NCI-H187 treated with DMSO at 0.1 percent for 48 hours (cell line): ENCODE measurements around the gene GLI3.

Source experiments
- DNase-seq: peaks from one replicate; lab custom pipeline; 2025; lab: John Stamatoyannopoulos, UW

The GLI3 gene

DNA sequence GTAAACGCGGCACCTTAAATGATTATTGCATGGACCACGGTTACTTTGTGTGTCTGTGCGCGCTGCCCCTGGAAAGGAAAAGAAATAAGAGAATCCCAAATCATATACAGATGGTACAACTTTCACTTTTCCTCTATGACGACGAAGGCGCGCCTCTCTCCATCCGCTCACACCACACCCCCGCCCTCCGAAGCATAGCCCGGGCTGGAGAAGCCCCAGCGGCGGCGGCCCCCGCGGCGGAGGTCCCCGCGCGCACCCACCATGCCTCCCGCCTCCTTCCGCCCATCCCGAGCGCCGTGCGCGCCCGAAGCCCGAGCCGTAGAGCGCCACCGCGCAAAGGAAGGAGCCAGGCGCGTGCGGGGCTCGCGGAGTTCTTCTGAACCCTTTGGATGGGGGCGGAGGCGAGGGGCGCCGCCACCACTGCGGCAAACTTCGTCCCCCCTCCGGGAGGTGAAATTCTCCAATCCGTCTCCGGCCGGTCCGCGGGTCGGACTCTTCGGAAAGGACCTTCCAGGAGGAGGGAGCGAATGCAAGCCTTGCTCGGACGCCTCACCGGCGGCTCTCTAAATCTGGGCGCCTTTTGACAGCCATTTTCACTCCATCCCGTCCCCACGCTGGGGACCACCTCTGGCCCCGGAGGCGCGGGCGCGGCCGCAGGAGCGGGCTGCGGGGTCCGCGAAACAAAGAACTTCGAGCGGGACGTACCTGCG lies 588 bp downstream of the GLI3 start:
- DNase-seq = no peak

DNA sequence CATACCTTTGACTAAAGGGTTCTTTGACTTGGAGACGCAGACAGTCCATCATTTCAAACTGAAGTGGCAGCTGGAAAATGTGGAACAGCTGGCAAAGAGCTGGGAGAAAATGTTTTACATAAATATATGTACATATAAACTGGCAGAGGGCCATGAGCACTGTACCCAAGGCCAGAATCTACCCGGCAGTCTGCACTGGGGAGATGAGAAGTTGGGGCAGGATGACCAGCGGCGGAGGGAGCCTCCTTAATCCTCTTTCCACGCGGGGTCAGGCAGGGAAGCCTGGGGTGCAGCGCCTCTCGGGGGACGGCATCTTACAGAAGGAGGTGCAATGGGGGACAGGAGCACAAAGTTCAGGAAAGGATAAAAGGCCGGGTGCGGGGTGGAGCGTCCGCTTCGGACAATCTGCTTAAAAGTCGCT lies 1.3 kb downstream of the GLI3 start:
- DNase-seq = no peak

DNA sequence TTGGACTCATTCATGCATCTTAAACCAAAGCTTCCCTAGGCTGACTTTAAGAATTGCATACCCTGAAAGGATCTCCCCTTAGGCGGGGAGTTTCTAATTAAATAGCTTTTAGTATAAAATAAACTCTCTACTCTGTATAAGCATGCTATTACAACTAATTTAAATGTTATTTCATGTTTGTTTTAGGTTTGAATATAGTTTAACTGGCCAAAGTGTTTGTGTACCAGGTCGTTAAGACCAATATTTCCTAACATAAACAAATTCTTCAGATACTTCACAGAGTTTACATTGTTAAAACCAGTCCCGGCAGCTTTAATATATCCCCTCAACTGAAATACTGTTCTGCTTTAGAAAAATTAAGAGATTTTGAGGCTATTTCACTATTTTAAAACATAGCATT lies 2.3 kb downstream of the GLI3 start:
- DNase-seq = no peak

DNA sequence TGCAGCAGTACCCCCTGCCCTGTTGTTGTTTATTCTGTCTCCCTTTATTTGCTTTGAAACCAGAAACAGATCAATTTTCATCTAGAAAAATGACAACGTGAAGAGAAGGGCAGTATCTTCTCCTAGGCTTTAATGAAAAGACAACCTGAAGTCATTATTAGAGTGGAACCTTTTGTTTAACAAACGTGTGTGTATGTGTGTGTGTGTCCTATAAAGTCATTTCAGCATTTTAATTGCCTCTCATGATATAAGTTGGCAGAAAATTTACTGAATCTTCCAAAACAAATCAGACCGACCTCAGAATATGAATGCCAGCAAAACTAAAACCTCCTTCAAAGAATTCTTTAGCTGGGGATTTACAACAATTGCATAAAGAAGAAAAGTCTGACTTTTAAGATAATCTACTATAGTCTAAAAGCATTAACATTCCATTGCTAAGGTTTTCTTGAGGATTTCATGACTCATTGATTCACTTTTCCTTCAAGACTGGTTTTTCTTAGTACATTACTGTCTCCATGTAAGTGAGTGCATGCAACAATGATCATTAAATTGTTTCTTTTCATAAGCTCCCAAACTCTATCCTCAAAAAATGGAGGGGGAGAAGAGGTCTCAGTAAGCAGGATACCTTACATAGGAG lies 3.2 kb downstream of the GLI3 start:
- no peak for DNase-seq

DNA sequence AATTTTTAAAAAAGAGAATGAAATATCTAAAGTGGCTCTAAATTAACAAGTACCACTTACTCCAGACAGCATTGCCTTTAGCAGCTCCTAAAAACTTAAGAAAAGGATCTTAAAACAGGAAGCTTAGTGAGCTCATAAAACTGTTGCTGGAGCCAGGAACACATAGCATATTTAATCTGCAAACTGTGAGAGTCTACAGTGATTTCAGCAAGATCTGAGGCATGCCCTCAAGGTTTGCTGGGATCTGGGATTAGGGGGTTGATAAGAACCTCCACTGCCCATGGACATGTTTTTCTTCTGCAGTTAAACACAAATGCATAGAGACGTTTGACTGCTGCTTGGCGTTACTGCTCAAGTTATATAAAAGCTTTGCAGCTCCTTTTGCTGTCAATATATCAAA lies 3.8 kb downstream of the GLI3 start:
- DNase-seq = no peak

DNA sequence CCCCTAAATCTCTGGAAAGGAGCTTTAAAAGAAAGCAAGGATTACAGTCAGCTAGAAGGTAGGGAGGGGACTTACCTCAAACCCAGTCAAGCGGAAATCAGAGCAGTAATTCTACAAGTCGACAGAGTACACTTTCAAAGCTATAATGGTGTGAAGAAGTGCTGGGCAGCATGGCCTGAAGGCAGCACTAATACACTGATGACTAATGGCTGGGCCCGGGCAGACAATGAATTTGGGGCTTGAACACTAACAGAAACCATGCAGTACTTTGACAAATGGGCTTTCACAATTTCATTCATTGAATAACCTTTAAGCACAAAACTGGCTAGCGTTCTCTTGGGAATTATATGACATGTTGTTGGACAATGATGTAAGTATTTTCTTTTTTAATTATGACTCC lies 4.7 kb downstream of the GLI3 start:
- no peak for DNase-seq

DNA sequence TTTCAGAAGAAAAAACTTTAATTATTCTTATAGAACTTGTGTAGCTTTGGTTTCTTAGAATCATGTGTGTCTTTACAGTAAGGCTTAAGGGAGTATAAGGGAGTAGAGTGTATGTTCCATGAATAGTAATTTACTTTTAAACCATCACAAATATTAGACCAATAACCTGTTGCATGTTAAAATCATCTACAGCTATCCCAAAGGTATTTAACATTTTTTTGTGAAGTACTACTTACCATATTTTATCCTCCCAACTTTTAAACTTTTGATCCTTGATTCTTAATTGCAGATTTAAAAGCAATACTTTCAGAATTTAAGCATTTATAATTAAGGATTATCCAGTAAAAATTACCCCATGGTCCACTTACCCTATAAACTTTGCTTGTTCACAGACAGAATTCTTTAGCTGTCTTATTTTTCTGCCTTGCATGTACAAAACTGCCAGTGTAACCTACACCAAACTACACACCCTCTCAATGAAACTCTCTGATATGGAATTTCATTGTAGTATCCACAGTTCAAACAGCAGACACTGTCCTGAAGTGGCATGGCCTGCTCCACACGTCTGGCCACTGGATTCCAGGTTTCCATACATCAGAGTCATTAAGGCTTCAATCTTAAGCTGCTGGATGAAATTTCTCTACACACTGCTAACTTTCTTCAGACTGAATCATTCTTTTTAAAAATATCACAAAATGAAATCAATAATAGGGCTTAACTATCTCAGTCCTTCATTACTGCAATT lies 5.8 kb downstream of the GLI3 start:
- DNase-seq = no peak

DNA sequence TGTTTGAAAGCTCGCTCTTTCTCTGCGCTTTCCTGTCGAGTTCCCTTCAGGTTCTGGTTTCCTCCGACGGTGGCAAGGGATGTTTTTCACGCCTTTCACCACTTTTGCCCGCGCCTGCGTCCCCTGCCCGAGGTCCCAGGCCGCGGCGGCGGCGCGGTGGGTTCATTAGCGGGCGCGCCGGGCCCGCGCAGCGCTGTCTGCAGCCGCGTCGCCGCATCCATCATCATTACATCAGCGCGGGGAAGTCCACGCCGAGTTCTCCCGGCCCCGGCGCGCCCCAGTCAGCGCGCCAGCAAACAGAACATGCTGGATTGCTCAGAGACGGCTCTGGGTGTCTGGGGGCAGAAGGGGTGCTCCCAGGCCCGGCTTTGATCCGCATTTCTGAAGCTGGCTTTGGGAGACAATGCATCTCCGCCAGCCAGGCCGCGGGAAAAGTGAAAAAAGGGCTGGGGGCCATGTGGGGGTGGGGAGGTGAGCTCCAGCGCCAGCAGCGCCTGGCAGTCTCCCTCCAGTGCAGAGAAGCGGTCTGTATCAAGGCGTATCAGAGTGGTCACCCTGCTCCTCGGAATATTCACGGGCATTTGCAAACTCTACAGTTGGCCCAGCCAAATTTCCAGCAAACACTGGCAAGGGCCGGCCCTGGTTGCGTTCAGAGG lies 8.9 kb downstream of the GLI3 start:
- DNase-seq = no peak

DNA sequence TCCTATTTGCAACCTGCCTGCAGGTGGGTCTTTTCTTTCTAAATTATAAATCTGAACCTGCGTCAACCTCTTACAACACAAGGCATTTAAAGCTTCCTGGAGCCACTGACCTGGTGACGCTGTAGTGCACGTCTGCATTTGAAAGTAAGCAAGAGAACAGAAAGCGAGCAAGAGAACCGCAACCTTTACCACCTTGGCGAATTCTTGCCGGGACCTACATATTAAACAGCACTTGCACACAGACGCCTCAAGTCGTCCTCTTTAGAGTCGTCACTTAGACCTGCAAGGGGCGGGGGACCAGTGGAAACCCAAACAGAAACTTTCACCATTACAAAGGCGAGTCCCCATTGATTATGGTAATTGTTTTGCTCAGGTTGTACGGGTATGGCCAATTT lies 9.5 kb downstream of the GLI3 start:
- no peak for DNase-seq

DNA sequence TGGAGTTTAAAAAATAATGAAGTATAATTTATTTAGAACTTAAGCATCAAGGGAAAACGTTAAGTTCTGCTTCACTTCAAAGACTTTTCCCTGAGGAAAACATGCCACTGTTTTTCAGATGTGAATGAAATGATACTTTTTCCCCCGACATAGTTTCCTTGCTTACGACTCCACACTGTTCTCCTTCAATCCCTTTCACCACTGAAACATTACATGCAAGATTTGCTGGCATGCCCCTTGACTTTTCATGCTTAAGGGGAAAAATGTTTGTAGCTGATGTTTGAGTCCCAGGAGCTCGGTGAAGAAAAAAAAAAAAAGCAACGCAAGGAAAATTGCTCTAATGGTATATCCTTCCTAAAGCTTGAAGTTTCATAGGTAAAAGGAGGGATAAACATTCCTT lies 10.0 kb downstream of the GLI3 start:
- no peak for DNase-seq

DNA sequence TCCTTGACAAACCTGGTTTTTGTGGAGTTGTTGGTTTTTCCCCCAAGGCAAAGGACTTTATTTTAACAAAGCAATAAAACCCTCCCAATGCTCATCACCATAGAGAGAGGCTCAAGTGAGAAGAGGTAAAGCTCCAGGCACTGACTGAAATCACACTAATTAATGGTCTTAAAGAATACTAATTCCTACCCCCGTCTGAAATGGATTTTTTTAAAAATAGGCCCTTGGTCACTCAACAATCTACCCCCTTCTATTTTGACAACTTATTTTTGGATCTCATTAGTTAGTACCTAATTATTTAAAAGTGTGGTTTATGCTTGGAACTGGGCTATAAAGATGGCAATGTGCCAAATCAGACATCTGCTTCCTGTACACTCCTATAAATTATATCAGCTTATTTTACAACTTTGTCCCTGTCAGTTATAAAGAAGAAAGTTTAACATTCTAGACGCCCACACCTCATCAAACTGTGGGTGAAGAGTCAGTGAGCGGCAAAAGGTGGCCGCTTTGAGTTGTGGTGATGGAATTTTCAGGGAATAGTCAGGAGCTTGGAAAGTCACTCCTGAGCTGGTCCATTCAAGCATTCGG lies 10.6 kb downstream of the GLI3 start:
- DNase-seq = no peak

DNA sequence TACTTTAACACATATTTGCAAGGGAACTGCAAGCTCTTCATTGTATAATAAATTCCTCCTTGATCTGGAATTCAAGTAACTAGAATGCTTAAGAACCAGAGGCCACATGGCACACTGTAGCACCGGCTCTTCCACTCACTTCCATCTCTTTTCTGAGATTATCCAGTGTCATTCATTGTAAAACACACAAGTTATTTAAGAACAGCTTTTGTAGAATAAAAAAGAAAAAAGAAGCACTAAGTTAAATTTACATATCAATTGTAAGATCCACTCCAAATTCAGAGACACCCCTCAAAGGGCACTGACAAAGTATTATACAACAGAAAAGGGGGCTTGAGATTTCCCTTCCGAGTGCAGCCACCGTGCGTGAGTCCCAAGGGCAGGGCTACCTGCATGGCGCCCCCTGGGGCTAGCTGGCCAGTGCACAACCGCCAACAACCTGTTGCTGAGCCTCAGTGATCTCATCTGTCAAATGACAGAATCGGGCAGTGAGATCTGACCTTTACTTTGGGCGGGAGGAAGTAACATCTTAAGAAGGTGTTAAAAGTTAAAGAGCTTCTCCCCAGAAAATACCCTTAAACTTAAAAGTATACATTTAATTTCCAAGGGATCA lies 12.5 kb downstream of the GLI3 start:
- DNase-seq = no peak

DNA sequence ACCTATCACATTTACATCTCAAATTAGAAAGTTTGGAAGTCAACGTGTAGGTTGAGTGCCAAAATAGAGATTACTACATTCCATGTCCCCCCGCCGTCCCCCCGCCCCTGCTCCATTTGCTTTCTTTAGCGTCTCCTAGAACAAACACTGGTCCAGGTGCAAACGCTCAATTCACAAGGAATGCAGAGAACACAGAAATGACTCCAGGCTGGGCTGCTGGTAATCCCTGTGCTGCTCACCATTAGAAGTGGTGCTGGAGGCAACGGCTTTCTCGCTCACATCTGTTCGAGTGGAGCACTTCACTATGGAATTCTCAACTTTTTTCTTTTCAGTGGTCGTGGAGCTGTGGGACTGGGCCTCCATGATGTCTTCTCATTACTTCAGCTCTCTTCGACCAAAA lies 14.1 kb downstream of the GLI3 start:
- no peak for DNase-seq

DNA sequence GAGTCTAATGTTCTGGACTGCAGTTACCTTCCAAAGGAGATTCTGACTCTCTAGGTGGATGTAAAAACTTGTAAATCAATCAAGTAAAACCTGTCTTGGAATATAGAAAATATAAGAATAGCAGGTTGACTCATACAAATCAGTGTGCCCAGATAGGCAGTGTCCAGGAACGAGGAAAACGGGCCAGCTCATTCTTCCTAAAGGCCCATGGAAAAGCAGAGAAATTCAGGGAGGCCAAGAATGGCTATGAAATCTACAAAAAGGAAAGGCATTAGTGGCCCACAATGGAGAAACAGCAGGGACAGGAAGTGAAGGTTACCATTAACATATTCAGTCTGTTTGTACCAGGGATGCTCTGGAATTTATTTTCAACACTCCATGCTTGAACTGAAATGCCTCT lies 14.9 kb downstream of the GLI3 start:
- no peak for DNase-seq

DNA sequence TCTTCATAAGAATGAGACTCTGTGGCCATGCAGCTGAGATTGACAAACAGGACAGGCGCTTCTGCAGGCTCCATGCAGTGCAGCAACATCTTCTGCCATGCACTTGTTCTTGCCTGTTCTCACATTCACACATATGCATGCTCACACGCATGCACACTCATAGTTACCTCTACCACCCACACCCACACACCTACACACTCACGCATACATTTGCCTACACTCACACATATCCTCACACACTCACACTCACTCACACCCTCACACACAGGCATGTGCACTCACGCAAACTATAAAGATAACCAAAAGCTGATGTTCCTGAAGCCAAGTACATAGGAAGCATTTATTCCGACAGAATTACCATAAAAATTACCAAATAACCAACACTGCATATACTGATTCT lies 15.7 kb downstream of the GLI3 start:
- no peak for DNase-seq

DNA sequence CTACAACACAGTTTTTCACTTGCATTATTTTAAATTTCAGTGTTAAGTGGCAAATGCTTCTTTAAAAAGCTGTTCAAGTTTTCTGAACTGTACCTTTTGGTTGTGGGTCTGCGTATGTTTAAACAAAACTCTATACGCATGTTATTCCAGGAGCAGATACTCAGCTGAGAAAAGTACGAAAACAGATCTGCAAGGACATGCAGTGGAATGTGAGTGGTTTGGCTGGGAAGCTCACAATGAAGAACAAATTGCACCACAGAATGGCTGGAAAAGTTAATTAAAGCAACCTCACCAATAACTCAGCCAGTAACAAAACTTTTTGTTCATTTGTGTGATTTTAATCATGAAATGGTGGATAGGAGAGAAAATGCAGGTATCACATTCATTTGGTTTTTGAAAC lies 17.6 kb downstream of the GLI3 start:
- DNase-seq = no peak

DNA sequence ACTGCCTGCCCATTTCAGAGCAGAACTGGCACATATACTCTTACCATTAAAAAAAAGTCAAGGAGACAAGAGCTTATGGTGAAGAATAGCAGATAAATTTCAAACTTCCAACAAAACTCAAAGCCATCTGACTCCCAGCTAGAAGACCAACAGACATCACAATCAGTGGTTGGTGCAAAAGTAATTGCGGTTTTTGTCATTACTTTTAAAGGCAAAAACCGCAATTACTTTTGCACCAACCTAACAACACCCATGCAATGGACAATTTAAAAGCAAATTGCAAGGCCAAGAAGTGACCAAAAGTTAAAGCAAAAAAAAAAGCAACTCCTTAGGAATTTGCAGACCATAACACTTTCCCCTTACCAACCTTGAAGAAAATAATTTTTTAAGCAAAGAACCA lies 18.8 kb downstream of the GLI3 start:
- DNase-seq = no peak

DNA sequence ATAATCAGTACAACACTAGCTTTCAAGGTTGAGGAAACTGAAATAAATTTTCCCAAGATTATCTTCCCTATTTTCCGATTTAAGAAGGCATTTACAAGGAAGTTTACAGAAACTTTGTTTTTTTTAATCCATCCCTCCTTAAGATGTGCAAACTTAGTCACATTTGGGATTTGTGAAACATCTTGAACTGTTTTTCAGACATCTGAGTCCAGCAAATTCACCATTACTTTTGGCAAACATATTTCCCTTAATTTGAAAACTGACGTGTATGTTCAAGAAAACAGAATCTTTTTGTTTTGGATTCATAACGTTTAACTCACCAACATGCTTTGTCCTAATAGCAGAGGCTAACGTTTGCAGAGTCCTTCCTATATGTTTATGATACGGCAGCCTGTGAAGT lies 19.5 kb downstream of the GLI3 start:
- no peak for DNase-seq

DNA sequence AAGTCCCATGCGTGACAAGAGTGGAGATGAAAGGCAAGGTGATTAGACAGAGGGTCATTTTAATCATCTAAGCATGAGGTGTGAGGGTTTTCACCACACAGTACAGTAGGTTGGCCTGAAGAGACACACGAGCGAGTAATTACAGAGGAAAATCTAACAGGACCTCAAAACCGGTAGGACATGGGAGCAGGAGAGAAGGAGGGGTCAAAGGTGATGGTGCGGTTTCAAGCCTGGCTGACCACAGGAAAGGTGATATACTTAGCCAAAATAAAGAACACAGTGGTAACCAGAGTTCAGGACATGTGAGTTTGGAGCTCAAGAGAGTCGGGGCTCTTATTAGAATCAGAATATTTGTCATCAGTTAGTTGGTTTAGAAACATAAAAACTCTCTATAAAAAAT lies 20.0 kb downstream of the GLI3 start:
- DNase-seq = no peak

DNA sequence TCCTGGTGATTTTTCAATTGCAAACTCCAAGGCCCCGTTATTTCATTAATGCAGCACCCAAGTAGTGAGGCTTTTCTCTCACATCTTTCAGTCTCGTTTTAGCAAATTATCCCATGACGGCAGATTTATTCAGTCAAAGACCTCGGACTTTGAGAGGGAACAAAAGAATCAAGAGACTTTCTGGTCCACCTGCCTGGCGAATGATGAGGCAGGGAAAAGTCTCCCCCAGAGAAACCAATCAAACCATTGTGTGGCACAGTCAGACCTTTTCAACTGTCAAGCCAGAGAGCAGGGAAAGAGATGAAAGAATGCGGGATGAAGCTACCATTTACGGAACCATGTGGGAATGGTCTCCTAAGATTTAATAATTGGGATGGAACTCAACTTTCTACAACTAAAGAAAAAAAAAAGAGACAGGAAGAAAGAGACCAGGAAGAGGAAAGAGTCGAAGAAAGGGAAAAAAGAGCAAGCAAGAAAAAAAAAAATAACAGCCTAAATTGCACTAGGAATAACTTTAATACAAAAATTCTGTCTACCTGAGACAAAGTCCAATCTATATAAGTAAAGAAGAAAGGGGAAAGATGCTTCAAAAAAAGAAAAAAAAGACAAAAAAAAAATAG lies 22.8 kb downstream of the GLI3 start:
- DNase-seq = no peak

DNA sequence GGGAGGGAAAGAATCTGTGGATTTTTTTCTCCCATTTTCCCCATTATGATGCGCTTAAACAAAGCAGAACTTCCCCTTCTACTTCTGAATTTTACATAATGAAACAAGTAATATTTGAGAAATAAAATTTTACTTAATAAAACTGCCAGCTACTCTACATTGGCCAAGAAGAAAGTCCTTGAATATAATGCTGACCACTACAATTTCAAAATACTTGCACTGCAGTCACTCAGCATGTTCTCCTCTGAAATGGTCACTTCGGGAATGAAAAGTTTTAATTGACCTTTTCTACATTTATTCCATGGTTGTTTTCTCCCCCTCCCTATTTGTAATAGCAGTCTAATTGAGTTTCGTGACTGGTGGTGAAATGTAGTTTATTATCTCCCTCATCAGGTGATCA lies 23.9 kb downstream of the GLI3 start:
- no peak for DNase-seq
